ENCODE data around the gene PACS1.

DNA sequence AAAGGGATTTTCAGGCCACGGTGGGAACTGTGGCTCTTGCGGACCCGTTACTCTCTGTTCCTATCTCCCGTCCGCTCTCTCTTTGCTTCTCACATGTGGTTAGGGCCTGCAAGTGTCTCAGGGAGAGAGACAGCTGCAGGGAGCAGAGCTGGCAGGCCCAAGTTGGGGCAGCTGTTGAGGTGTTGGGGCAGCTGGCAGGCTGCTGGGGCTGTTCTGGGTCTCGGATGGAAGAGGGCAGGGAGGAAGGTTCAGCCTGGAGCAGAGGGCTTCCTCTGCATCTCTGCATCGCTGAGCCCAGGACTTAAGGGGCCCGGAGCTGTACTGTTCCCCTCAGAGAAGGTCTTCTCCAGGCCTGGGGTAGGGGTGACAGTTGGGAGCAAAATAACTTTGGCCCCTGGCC is 205.3 kb downstream of the PACS1 start:
- TF ChIP-seq, protein P1, sequence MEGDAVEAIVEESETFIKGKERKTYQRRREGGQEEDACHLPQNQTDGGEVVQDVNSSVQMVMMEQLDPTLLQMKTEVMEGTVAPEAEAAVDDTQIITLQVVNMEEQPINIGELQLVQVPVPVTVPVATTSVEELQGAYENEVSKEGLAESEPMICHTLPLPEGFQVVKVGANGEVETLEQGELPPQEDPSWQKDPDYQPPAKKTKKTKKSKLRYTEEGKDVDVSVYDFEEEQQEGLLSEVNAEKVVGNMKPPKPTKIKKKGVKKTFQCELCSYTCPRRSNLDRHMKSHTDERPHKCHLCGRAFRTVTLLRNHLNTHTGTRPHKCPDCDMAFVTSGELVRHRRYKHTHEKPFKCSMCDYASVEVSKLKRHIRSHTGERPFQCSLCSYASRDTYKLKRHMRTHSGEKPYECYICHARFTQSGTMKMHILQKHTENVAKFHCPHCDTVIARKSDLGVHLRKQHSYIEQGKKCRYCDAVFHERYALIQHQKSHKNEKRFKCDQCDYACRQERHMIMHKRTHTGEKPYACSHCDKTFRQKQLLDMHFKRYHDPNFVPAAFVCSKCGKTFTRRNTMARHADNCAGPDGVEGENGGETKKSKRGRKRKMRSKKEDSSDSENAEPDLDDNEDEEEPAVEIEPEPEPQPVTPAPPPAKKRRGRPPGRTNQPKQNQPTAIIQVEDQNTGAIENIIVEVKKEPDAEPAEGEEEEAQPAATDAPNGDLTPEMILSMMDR (IDR thresholded peaks at IDR 0.05; ENCODE audit: insufficient read depth, low read depth, low read length): no peak
- no peak for TF ChIP-seq EZH2 (IDR thresholded peaks at IDR 0.05; ENCODE audit: insufficient read depth, low read length)

Data from astrocyte (in vitro differentiated cells and primary cell).